BJ (cell line): ENCODE results near the gene KRT84. TPM values are rescaled to one million over a fixed set of nuclear protein-coding genes. Genes with fewer than 3 reads are reported as not detected.

Source experiments
- CTCF ChIA-PET: fragments of 350-600 bp; formaldehyde crosslinking; extraction: SDS; loops from one replicate; lab custom pipeline; 2021; ENCODE audit warnings: antibody characterized with exemption, inconsistent platforms; lab: Yijun Ruan, JAX
- POLR2A ChIA-PET: fragments of 300-600 bp; sonication (Branson Sonifier 250); formaldehyde crosslinking; extraction: SDS; loops from one replicate; lab custom pipeline; 2021; ENCODE audit warnings: antibody characterized with exemption; lab: Charles Lee
- DNase-seq: peaks from one replicate; pipeline ENCODE4 v3.0.0-alpha.2; 2011; ENCODE audit warnings: low read depth
- H3K27me3 ChIP-seq: 2 replicates; pipeline ENCODE4 v1.6.0; 2011; ENCODE audit warnings: low read length; ENCODE audit not compliant: control insufficient read depth, insufficient read depth
- H3K36me3 ChIP-seq: 2 replicates; pipeline ENCODE4 v1.5.1; 2011; ENCODE audit warnings: low read length; ENCODE audit not compliant: control insufficient read depth, insufficient read depth
- H3K4me3 ChIP-seq: 2 replicates; pipeline ENCODE4 v1.5.1; 2011; ENCODE audit warnings: low read depth, mild to moderate bottlenecking, control low read depth, low read length
- polyA plus RNA-seq: library from polyadenylated mRNA; depleted of rRNA; stranded (reverse); fragments of >200 nt; gene quantifications from 2 replicates; pipeline ENCODE4 v1.2.3, GENCODE V29; 2011
- TF ChIP-seq, protein P1 (sequence below): IDR thresholded peaks from 2 replicates; pipeline ENCODE4 v1.5.1; 2011; ENCODE audit warnings: low read depth, mild to moderate bottlenecking, control low read depth, inconsistent platforms, low read length, moderate library complexity; ENCODE audit not compliant: insufficient read depth

KRT84 gene
- polyA plus RNA-seq, 1 experiment, result not detected

GRCh38 chr12:52344111-52344510, 41.3 kb downstream of the KRT84 start:
- Histone ChIP-seq H3K27me3 (peaks cover 12% of the 10 kb centered on the region), H3K36me3 (no peaks in the 10 kb centered on the region), H3K4me3 (no peak overlapping the region)
- ChIA-PET CTCF (interaction anchor here (0.9 to 2.0 kb wide), 3 partner anchors 11 to 65 kb away, joined by 3 to 12 read pairs (median 4); no protein-coding TSS in a partner anchor), POLR2A (no interaction called here)
- TF ChIP-seq, protein P1, sequence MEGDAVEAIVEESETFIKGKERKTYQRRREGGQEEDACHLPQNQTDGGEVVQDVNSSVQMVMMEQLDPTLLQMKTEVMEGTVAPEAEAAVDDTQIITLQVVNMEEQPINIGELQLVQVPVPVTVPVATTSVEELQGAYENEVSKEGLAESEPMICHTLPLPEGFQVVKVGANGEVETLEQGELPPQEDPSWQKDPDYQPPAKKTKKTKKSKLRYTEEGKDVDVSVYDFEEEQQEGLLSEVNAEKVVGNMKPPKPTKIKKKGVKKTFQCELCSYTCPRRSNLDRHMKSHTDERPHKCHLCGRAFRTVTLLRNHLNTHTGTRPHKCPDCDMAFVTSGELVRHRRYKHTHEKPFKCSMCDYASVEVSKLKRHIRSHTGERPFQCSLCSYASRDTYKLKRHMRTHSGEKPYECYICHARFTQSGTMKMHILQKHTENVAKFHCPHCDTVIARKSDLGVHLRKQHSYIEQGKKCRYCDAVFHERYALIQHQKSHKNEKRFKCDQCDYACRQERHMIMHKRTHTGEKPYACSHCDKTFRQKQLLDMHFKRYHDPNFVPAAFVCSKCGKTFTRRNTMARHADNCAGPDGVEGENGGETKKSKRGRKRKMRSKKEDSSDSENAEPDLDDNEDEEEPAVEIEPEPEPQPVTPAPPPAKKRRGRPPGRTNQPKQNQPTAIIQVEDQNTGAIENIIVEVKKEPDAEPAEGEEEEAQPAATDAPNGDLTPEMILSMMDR, result no peak
- DNase-seq, result no peak

- Histone ChIP-seq H3K27me3 (peaks cover 12% of the 10 kb centered on the region), H3K36me3 (no peaks in the 10 kb centered on the region), H3K4me3 (no peak overlapping the region)
- POLR2A ChIA-PET, result no interaction called here
- CTCF ChIA-PET, result interaction anchor here (2.0 kb wide), 1 partner anchor 16 kb away, joined by 12 read pairs; no protein-coding TSS in a partner anchor
- TF ChIP-seq, protein P1, result no peak
- DNase-seq, result no peak
These were observed 41.9 kb downstream of the KRT84 start for GRCh38 chr12:52343550-52343949.

GRCh38 chr12:52342781-52343490, 42.5 kb downstream of the KRT84 start:
- DNase-seq, result no peak
- ChIA-PET POLR2A (no interaction called here), CTCF (no interaction called here)
- H3K27me3 ChIP-seq, result peaks cover 12% of the 10 kb centered on the region
- TF ChIP-seq, protein P1, result no peak
- no peaks in the 10 kb centered on the region for H3K36me3 ChIP-seq
- H3K4me3 ChIP-seq, result no peak overlapping the region

- TF ChIP-seq, protein P1, result no peak
- no peak overlapping the region for H3K4me3 ChIP-seq
- peaks cover 12% of the 10 kb centered on the region for H3K27me3 ChIP-seq
- ChIA-PET POLR2A (no interaction called here), CTCF (interaction anchor here (1.3 kb wide), 1 partner anchor 12 kb away, joined by 3 read pairs; no protein-coding TSS in a partner anchor)
- no peak for DNase-seq
- H3K36me3 ChIP-seq, result no peaks in the 10 kb centered on the region
These were observed 44.3 kb downstream of the KRT84 start for GRCh38 chr12:52341066-52341580.

DNA sequence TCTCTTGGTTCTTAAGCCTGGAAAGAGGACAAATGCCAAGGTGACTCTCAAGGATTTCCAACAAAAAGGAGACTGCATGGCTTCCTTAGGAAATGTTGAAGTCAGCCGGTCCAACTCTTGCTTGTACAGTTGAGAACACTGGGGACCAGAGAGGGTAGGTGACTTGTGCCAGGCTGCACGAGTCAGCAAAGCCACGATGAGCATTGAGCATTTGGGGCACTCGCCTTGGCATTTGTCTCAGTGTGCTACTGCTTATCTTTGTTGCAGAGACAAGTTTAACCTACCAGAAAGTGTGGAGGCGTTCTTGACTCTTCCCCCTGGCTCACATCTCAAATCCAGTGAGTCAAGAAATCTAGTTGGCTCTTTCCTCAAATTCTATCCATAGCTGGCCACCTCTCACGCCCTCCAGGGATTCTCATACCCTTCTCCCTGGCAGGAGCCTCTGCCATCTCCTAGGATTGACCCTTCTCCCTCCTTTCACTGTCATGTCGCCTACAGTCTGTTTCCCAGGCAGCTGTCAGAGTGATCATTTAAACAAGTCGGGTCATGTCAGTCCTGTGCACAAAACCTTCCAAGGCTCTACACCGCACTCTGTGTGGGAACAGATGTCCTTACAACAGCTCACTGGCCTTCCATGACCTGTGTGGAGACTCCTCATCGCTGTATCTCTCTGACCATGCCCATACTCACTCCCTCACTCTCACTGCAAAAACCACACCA, 47.1 kb downstream of the KRT84 start:
- no peak overlapping the region for H3K4me3 ChIP-seq
- H3K27me3 ChIP-seq, result peaks cover 10% of the 10 kb centered on the region
- no peak for DNase-seq
- ChIA-PET CTCF (interaction anchor here (0.5 to 3.0 kb wide), 5 partner anchors 11 to 543 kb away, joined by 3 to 22 read pairs (median 3); no protein-coding TSS in a partner anchor), POLR2A (no interaction called here)
- H3K36me3 ChIP-seq, result no peaks in the 10 kb centered on the region
- TF ChIP-seq, protein P1, result no peak
